Colon (tissue), 2 donors: ENCODE data around the gene PCBP3.

Source experiments
- FAIRE-seq: peaks from 2 replicates; lab custom pipeline; 2012; peaks lifted over from hg19 to GRCh38; lab: Jason Lieb, UNC
- donor health status: control.
- donor health status: control.

Gene PCBP3

DNA sequence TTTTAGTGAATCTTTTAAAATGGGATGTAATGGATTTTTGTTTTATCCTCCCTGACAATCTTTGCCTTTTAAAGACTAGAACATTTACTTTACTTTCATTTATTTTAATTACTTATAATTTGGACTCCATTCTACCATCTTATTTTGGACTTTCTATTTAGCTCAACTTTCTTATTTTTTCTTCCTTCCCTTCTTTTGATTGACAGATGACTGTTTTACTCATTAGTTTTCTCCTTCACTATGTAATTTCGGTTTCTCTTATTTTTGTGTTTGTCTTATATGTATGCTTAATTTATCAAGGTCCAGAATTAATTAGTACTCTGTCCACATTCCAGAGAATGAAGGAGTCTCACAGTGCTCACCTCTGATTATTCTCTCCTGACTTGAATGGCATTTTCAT is 109.9 kb downstream of the PCBP3 start:
- FAIRE-seq: no peak

DNA sequence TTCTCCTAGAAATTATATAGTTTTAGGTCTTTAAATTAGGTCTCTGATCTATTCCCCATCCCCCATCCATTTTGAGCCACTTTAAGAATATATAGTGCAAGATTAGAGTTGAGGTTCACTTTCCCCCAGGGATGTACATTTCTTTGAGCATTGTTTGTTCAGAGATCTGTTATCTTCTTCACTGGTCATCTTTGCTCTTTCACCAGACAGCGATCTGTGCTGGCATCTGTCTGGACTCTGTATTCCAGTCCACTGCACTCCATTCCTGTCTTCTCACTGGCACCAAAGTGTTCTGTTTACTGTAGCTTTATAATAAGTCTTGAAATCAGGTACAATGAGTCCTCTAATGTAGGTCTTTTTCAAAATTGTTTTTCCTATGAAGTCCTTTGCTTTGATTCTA is 112.5 kb downstream of the PCBP3 start:
- no peak for FAIRE-seq

- no peak for FAIRE-seq
Measured at GRCh38 chr21:45756669-45757068, 113.1 kb downstream of the PCBP3 start.

DNA sequence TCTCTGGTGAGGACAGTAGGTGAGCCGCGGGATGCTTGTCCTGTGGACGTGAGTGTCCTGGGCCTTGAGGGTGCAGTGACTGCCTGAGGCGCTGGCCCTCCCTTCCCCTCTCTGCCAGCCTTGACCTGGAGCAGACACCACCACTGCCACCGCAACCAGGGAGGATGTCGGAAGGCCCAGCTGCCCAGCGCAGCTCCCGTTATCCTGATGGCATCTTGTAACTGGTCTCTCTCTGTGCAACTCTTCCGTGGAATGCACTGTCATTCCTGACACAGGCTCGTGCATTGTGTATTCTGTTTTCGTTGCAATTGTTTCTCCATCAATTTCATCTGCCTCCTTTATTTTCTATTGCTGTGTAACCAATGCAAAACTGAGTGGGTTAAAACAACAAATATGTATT is 118.2 kb downstream of the PCBP3 start:
- no peak for FAIRE-seq

- FAIRE-seq: no peak
Measured at GRCh38 chr21:45763074-45763473, 119.5 kb downstream of the PCBP3 start.

- no peak for FAIRE-seq
Measured at GRCh38 chr21:45763506-45763905, 120.0 kb downstream of the PCBP3 start.

GRCh38 chr21:45764792-45765191 is 121.3 kb downstream of the PCBP3 start:
- FAIRE-seq: no peak

- no peak for FAIRE-seq
Measured at GRCh38 chr21:45765375-45765774, 121.8 kb downstream of the PCBP3 start.

DNA sequence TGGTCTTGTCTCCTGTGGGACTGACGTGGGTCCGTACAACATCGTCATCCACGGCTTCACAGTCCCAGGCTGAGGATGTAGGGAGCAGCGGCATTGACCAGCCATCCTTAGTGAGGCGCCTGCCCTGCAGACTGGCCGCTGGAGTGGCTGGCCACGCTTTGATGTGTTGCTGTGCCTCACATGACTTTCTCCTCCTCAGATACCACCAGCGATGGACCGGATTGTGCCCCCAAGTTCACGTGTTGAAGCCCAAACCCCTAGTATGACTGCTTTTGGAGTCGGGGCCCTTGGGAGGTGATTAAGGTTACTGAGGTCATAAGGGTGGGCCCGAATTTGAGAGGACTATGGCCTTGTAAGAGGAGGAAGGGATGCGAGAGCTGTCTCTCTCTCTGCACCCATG is 122.5 kb downstream of the PCBP3 start:
- FAIRE-seq: no peak

DNA sequence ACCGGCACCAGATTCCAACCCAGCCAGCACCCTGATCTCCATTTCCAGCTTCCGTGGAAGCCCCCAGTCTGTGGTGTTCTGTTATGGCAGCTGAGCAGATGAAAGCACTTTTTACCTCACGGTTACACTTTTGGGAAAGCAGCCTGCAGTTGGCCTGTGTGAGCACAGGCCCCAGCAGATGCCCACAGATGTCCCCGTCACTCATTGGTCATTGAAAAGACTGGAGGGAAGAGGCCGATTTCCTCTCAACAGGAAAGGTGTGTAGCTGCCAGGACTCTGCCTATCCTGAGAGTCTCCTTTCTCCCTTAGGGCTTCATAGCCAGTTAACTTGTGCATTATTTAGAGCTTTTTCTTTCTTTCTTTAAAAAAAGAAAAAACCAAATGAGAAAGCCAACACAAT is 123.0 kb downstream of the PCBP3 start:
- no peak for FAIRE-seq

DNA sequence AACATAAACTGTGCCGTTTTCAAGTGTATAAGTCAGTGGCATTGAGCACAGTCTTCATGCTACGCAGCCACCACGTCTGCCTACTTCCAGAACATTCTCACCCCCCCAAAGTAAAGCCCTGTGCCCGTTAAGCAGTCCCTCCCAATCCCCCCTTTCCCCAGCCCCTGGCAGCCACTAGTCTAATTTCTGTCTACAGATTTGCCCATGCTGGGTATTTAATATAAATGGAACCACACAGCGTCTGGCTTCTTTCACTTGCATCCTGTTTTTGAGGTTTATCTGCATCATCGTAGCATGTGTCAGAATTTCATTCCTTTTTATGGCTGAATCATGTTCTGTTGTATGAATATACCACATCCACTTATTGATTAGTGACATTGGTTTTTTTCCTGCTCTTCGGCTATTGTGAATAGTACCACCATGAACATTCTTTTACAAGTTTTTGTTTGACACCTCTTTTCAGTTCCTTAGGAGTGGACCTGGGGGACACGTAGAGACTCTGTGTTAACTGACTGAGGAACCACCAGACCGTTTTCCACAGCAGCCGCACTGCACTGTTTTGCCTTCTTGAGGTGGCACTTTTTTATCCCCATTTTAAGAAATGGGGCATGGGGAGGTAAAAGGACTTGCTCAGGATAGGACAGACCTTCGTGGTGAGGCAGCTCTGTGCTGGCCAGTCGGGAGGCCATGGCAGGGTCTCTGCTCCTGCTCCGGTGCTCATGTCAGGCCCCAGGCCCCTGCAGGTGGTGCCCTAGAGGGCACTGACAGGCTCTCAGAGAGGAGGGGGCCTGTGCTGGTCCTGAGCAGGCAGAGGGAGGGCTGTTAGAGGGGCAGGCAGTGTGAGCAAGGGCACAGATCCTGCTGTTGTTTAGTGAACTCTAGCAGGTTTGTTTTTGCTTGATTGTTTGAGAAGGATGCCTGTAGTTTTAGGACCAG is 123.8 kb downstream of the PCBP3 start:
- no peak for FAIRE-seq

- no peak for FAIRE-seq
Measured at GRCh38 chr21:45768011-45768739, 124.7 kb downstream of the PCBP3 start.

DNA sequence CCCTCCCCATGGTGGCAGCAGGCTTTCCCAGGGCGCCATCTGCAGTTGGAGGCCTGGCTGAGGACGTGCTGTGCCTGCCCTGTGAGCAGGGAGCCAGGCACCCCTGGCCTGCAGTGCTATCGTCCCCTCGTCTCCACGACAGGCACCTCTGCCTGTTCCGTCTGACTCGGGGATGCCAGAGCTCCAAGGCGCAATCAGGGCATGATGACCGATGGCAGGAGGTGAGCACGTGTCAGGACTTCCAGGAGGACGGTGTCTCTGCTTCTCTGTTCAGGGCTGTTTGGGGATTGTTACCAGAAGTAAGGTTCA is 125.2 kb downstream of the PCBP3 start:
- FAIRE-seq: no peak

DNA sequence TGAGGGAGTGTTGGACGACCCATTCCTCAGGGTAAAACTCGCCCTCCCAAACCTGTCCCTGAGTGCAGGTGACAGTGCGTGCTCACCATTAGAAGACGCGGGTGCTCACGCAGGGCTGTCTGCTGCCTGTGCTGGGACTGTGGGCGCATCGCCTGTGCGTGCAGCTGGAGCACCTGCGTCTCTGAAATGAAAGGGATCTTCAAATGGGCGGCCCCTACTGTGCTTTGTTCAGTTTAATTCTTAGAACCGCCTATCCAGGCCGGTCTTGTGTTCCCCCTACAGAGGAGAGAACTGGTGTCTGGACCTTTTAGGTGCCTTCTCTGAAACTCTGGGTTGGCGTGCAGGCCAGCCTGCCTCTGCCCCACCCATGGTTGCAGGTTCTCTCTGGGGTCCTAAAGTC is 125.8 kb downstream of the PCBP3 start:
- FAIRE-seq: no peak

GRCh38 chr21:45769896-45770295 is 126.4 kb downstream of the PCBP3 start:
- FAIRE-seq: no peak

DNA sequence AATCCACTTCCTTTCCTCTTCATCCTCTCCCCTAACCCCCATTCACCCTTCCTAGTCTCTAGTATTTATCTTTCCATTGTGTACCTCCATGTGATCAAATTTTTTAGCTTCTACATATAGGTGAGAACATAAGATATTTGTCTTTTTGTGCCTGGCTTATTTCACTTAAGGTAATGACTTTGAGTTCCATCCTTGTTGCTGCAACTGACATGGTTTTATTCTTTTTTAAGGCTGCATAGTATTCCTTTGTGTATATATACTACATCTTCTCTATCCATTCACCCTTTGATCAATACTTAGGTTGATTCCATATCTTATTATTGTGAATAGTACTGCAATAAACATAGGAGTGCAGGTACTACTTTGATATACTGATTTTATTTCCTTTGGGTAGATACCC is 128.7 kb downstream of the PCBP3 start:
- FAIRE-seq: no peak

GRCh38 chr21:45774291-45774690 is 130.8 kb downstream of the PCBP3 start:
- no peak for FAIRE-seq

- FAIRE-seq: no peak
Measured at GRCh38 chr21:45776971-45777370, 133.4 kb downstream of the PCBP3 start.

GRCh38 chr21:45778686-45779085 is 135.2 kb downstream of the PCBP3 start:
- no peak for FAIRE-seq

DNA sequence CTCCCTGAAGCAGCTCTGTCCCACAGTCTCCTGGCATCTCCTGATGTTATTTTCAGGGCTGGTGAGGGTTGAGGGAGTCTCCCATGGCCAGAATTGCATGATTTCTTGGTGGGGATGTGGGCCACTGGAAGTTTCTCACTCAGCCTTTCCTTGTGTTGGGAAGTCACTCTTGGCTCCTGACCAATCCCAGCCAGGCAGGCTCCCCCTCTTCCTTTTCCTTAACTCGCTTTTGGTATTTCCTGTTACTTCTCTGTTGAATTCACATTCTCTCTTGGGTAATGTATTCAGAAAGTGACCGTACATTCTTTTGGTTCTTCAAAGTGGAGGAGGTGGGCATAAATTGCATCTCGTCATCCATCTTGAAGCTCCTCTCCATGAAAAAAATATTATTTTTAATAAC is 135.7 kb downstream of the PCBP3 start:
- FAIRE-seq: no peak

DNA sequence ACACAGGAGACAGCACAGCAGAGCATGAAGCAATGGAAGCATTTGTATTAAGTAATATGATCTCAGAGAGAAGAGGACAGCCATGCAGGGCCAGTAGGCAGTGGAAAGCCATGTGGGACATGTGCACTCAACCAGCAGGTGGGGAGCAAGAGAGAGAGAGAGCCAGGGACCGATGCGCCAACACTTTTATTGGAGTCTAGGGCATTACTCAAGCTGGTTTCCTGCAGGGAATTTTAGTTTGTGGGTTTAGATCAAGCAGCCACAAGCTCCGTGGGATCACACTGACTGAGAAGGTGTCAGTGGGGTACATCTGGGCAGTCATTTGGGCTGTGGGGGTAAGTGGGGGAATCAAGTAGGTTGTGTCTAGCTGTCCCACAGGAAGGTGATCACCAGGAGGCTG is 137.1 kb downstream of the PCBP3 start:
- no peak for FAIRE-seq

DNA sequence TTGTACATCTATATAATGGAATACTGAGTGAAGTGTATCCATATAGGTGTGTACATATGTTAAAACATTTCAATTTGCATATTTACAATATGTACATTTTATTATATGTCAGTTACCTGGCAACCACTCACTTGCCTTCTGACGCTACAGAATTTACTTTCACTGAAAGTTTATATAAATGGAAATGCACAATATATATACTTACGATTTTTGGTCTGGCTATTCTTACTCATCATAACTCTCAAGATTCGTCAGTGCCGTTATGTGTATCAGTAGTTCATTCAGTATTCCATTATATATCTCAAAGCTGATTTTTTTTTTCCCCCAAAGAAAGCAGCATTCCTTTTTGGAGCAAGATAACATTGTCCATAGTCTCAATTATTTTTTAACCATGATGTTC is 138.2 kb downstream of the PCBP3 start:
- FAIRE-seq: no peak

GRCh38 chr21:45786660-45787059 is 143.1 kb downstream of the PCBP3 start:
- no peak for FAIRE-seq

DNA sequence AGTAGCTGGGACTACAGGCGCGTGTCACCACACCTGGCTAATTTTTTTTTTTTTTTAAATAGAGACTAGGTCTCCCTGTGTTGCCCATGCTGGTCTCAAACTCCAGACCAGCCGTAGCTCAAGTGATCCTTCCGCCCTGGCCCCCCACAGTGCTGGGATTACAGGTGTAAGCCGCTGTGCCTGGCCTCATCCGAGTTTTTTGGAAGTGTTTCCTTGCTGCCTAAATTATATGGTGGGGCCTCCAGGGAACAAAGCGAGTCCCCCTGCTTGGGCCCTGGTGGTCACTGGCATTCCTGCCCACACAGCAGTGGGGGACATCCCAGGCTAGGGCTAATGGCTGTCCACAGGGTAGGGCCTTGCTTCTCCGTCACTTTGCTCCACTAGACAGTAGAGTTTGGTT is 143.8 kb downstream of the PCBP3 start:
- FAIRE-seq: no peak
